ENCODE results near the gene C14orf180.

GRCh38 chr14:104624939-104625338 is 45.4 kb downstream of the C14orf180 start:
- no peak for TF ChIP-seq CTCF (conservative IDR thresholded peaks at IDR 0.05)
- no peak for TF ChIP-seq EZH2 (IDR thresholded peaks at IDR 0.05; ENCODE audit: low read depth)
